Occipital lobe (tissue), 2 donors: ENCODE results near the gene C14orf132. TPM values are rescaled to one million over a fixed set of nuclear protein-coding genes. Genes with fewer than 3 reads are reported as not detected.

Experiments used
- DNase-seq: peaks from one replicate; lab custom pipeline; 2025; lab: John Stamatoyannopoulos, UW
- total RNA-seq: library from RNA; depleted of rRNA; stranded (reverse); fragments of >200 nt; gene quantifications from one replicate; pipeline ENCODE4 v1.2.3, GENCODE V29; 2014

C14orf132 gene
- total RNA-seq, 1 donor from 2014 or later, result 72.5 TPM

GRCh38 chr14:96039633-96040311 lies 610 bp downstream of the C14orf132 start:
- peak; percentile 32 for DNase-seq

GRCh38 chr14:96040828-96041371 lies 1.7 kb downstream of the C14orf132 start:
- DNase-seq, result no peak

GRCh38 chr14:96042248-96042930 lies 3.2 kb downstream of the C14orf132 start:
- DNase-seq, result no peak

- no peak for DNase-seq
Observed at GRCh38 chr14:96046630-96047029, 7.5 kb downstream of the C14orf132 start.

- no peak for DNase-seq
Observed at GRCh38 chr14:96047101-96047500, 7.9 kb downstream of the C14orf132 start.

GRCh38 chr14:96049932-96050331 lies 10.8 kb downstream of the C14orf132 start:
- no peak for DNase-seq

GRCh38 chr14:96050482-96050881 lies 11.3 kb downstream of the C14orf132 start:
- no peak for DNase-seq

- DNase-seq, result no peak
Observed at GRCh38 chr14:96051231-96051630, 12.1 kb downstream of the C14orf132 start.

GRCh38 chr14:96051642-96052540 lies 12.7 kb downstream of the C14orf132 start:
- DNase-seq, result no peak

GRCh38 chr14:96052541-96053247 lies 13.5 kb downstream of the C14orf132 start:
- no peak for DNase-seq

- DNase-seq, result no peak
Observed at GRCh38 chr14:96053248-96053599, 14.1 kb downstream of the C14orf132 start.

GRCh38 chr14:96053600-96054381 lies 14.6 kb downstream of the C14orf132 start:
- peak; percentile 82 for DNase-seq

- no peak for DNase-seq
Observed at GRCh38 chr14:96054661-96055060, 15.5 kb downstream of the C14orf132 start.

GRCh38 chr14:96055065-96055752 lies 16.0 kb downstream of the C14orf132 start:
- no peak for DNase-seq

GRCh38 chr14:96055753-96056508 lies 16.8 kb downstream of the C14orf132 start:
- no peak for DNase-seq

GRCh38 chr14:96056509-96057422 lies 17.6 kb downstream of the C14orf132 start:
- no peak for DNase-seq

- no peak for DNase-seq
Observed at GRCh38 chr14:96057738-96058137, 18.6 kb downstream of the C14orf132 start.
